Fibroblast of skin of left quadriceps (primary cell): Measurements from ENCODE around the gene SLC35F2.
"Not testable (repeated sequence)": the region's sequence is repeated elsewhere in the genome, so short reads cannot be mapped to it uniquely, and the experiment has no call there.

Experiments
- DNase-seq, 2 experiments: peaks; one replicate each; pipeline ENCODE4 v3.0.0-alpha.2; 2013; ENCODE audit warnings: low read depth in 2 of 2

SLC35F2 gene

GRCh38 chr11:107858217-107859070 lies at the start of gene SLC35F2:
Gene SLC35F2 (minus strand): TSS chr11:107858787. CDS start chr11:107858767, 20 bp downstream.
- DNase-seq, result peak in 1 of 2 experiments; percentile 20

- no peak for DNase-seq
Measured at GRCh38 chr11:107908211-107908610, 49.6 kb upstream of the SLC35F2 start.

GRCh38 chr11:107898270-107898669 lies 39.7 kb upstream of the SLC35F2 start:
- DNase-seq, result peak; percentile 27 to 32

- no peak for DNase-seq
Measured at GRCh38 chr11:107882095-107882820, 23.7 kb upstream of the SLC35F2 start.

- not testable (repeated sequence) for DNase-seq
Measured at GRCh38 chr11:107881471-107881870, 22.9 kb upstream of the SLC35F2 start.

GRCh38 chr11:107876141-107876540 lies 17.6 kb upstream of the SLC35F2 start:
- no peak for DNase-seq

- DNase-seq, result no peak
Measured at GRCh38 chr11:107864591-107864990, 6.0 kb upstream of the SLC35F2 start.

GRCh38 chr11:107860688-107861087 lies 2.1 kb upstream of the SLC35F2 start:
- no peak for DNase-seq

- DNase-seq, result not testable (repeated sequence)
Measured at GRCh38 chr11:107860240-107860620, 1.6 kb upstream of the SLC35F2 start.

- DNase-seq, result no peak
Measured at GRCh38 chr11:107859459-107860239, 1.1 kb upstream of the SLC35F2 start.

GRCh38 chr11:107857550-107858216 lies 904 bp downstream of the SLC35F2 start:
- DNase-seq, result no peak

GRCh38 chr11:107856981-107857517 lies 1.5 kb downstream of the SLC35F2 start:
- no peak for DNase-seq

GRCh38 chr11:107856180-107856980 lies 2.2 kb downstream of the SLC35F2 start:
- no peak for DNase-seq

GRCh38 chr11:107853070-107853469 lies 5.5 kb downstream of the SLC35F2 start:
- no peak for DNase-seq

GRCh38 chr11:107851704-107852310 lies 6.8 kb downstream of the SLC35F2 start:
- peak; percentile 50 to 51 for DNase-seq

- DNase-seq, result no peak
Measured at GRCh38 chr11:107849790-107850189, 8.8 kb downstream of the SLC35F2 start.

- DNase-seq, result no peak
Measured at GRCh38 chr11:107848345-107848744, 10.2 kb downstream of the SLC35F2 start.

- DNase-seq, result no peak
Measured at GRCh38 chr11:107847184-107847583, 11.4 kb downstream of the SLC35F2 start.

GRCh38 chr11:107844041-107844440 lies 14.5 kb downstream of the SLC35F2 start:
- peak in 1 of 2 experiments; percentile 22 for DNase-seq
